Karpas-422 (cell line): ENCODE results near the gene ULK1. TPM values are rescaled to one million over a fixed set of nuclear protein-coding genes. Genes with fewer than 3 reads are reported as not detected.

Experiments
- DNase-seq: peaks from one replicate; pipeline ENCODE4 v3.0.0-alpha.2; 2015
- H2AFZ ChIP-seq: fragments of 200-600 bp; sonication (generic); 2 replicates; pipeline ENCODE4 v1.6.1; 2014; ENCODE audit warnings: antibody characterized with exemption, low read length, mixed read lengths
- H3K27ac ChIP-seq: fragments of 200-600 bp; sonication (generic); 2 replicates; pipeline ENCODE4 v1.5.1; 2014; ENCODE audit warnings: mild to moderate bottlenecking, low read length, moderate library complexity
- H3K27me3 ChIP-seq: fragments of 200-600 bp; sonication (generic); 2 replicates; pipeline ENCODE4 v1.6.1; 2014; ENCODE audit warnings: low read length, mixed read lengths
- H3K36me3 ChIP-seq: fragments of 200-600 bp; sonication (generic); 2 replicates; pipeline ENCODE4 v1.6.1; 2014; ENCODE audit warnings: low read length, mixed read lengths; ENCODE audit not compliant: insufficient read depth
- H3K4me1 ChIP-seq: fragments of 200-600 bp; sonication (generic); 2 replicates; pipeline ENCODE4 v1.6.1; 2014; ENCODE audit warnings: mild to moderate bottlenecking, low read length, mixed read lengths
- H3K4me2 ChIP-seq: fragments of 200-600 bp; sonication (generic); 2 replicates; pipeline ENCODE4 v1.6.1; 2014; ENCODE audit warnings: low read length, low read depth, mild to moderate bottlenecking; ENCODE audit not compliant: poor library complexity, severe bottlenecking
- H3K4me3 ChIP-seq: fragments of 200-600 bp; sonication (generic); 2 replicates; pipeline ENCODE4 v1.5.1; 2014; ENCODE audit warnings: mild to moderate bottlenecking, antibody characterized with exemption, low read length, mixed read lengths
- H3K79me2 ChIP-seq: fragments of 200-600 bp; sonication (generic); 2 replicates; pipeline ENCODE4 v1.6.1; 2014; ENCODE audit warnings: mild to moderate bottlenecking, low read length, mixed read lengths
- H3K9ac ChIP-seq: fragments of 200-600 bp; sonication (generic); 2 replicates; pipeline ENCODE4 v1.6.0; 2014; ENCODE audit warnings: low read length
- H3K9me2 ChIP-seq: fragments of 200-600 bp; sonication (generic), shearing (Covaris generic); replicated peaks from 2 replicates; pipeline ENCODE4 v1.6.0; 2014; ENCODE audit warnings: mild to moderate bottlenecking, low read length, moderate library complexity; ENCODE audit not compliant: insufficient read depth
- H3K9me3 ChIP-seq: fragments of 300-700, 200-600 bp; sonication (generic); 2 replicates; pipeline ENCODE4 v1.6.1; 2014; ENCODE audit warnings: low read length, mixed read lengths
- H4K20me1 ChIP-seq: fragments of 200-600 bp; sonication (generic); 2 replicates; pipeline ENCODE4 v1.6.1; 2014; ENCODE audit warnings: mild to moderate bottlenecking, antibody characterized with exemption, low read length, low read depth; ENCODE audit not compliant: insufficient read depth
- total RNA-seq: library from RNA; depleted of rRNA; stranded (reverse); fragments of >200 nt; shearing (Covaris generic); gene quantifications from 2 replicates; pipeline ENCODE4 v1.2.3, GENCODE V29; 2014; ENCODE audit warnings: low replicate concordance

ULK1 gene
- total RNA-seq, 1 experiment from 2014 or later: 6.9 TPM

DNA sequence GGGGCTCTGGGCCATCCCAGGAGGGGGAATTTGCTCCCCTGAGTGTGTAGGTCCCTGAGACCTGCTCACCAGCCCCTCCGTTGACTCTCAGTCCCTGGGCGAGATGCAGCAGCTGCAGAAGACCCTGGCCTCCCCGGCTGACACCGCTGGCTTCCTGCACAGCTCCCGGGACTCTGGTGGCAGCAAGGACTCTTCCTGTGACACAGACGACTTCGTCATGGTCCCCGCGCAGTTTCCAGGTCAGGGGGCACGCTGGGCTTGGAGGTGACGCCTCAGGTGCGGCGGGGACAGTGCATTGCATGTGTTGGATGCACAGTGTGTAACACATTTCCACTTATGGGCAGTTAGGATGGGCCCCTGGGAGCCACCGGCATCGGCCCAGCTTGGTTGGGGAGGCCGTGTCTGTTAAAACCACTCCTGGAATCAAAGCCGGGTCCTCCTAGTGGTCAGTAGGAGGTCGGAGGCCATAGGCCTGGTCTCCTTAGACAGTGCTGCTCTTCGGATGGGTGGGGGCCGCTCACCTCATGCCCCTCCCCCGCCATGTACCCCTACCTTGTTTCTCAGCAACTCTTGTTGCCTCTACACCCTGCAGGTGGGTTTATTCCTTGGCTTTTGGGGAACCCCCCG is 17.5 kb downstream of the ULK1 start:
- H3K27me3 ChIP-seq: no peaks in the 10 kb centered on the region
- no peak overlapping the region for H3K9ac ChIP-seq
- H3K27ac ChIP-seq: no peak overlapping the region
- no peaks in the 10 kb centered on the region for H3K9me3 ChIP-seq
- no peaks in the 10 kb centered on the region for H3K79me2 ChIP-seq
- no peak overlapping the region for H2AFZ ChIP-seq
- peaks cover 8% of the 10 kb centered on the region; the same call in 1 of the 2 replicates for H4K20me1 ChIP-seq
- no peaks in the 10 kb centered on the region for H3K9me2 ChIP-seq
- no peaks in the 10 kb centered on the region for H3K36me3 ChIP-seq
- DNase-seq: no peak
- no peak overlapping the region for H3K4me2 ChIP-seq
- H3K4me1 ChIP-seq: no peaks in the 10 kb centered on the region
- no peak overlapping the region for H3K4me3 ChIP-seq

DNA sequence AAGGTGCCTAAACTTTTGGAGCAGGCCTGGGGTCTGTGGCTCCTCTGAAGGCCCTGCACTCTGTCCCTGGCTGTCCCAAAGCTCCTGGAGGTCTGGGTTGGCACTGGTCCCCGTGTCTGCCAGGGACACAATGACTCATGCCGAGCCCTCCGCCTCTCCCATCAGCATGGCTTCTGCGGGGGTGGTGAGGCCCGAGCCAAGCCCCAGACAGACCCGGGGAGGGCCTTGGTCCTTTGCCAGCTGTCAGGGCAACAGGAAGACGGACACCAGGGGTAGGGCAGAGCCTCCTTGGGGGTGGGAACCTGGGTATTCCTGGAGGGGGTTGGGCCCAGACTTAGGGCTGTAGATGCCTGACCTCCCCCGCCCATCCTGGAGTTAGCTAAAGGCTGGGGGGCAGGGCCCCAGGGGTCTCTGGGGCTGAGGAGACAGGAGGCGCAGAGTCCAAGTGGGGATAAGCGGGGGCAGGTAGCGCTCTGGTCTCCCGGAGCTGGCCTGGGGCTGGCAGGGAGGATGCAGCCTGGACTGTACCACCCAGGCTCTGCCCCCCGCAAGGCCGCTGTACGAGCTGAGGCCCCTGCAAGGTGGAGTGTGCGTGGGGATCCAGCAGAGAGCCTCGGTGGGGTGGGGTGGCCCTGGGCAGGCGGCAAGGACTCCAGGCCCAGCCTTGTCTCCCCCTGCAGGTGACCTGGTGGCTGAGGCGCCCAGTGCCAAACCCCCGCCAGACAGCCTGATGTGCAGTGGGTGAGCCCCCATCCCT is 18.3 kb downstream of the ULK1 start:
- Histone ChIP-seq H3K4me1 (no peaks in the 10 kb centered on the region), H3K9me3 (no peaks in the 10 kb centered on the region), H4K20me1 (0 out of 2 replicates have a peak, but pooled peaks cover 8% of the 10 kb centered on the region), H3K9ac (no peak overlapping the region), H3K79me2 (no peaks in the 10 kb centered on the region), H3K27me3 (no peaks in the 10 kb centered on the region), H2AFZ (no peak overlapping the region), H3K4me2 (no peak overlapping the region), H3K36me3 (no peaks in the 10 kb centered on the region), H3K9me2 (no peaks in the 10 kb centered on the region), H3K27ac (no peak overlapping the region), H3K4me3 (no peak overlapping the region)
- no peak for DNase-seq

DNA sequence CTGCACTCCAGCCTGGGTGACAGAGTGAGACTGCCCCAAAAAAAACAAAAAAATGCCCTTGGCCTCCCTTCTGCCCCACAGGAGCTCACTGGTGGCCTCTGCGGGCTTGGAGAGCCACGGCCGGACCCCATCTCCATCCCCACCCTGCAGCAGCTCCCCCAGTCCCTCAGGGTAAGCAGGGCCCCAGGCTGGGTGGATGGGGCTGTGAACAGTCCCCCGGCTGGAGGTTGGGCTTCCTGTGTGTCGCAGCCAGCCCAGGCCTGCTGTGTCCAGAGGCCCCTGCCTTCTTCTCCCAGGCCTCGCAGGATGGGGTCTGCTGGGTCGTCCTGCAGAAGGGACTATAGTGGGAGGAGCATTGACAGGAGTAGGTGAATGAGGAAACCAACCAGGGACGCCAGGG is 19.2 kb downstream of the ULK1 start:
- H3K9me3 ChIP-seq: no peaks in the 10 kb centered on the region
- no peaks in the 10 kb centered on the region for H3K4me1 ChIP-seq
- H3K36me3 ChIP-seq: no peaks in the 10 kb centered on the region
- DNase-seq: no peak
- H3K79me2 ChIP-seq: no peaks in the 10 kb centered on the region
- no peak overlapping the region for H2AFZ ChIP-seq
- H3K27me3 ChIP-seq: no peaks in the 10 kb centered on the region
- H3K9me2 ChIP-seq: no peaks in the 10 kb centered on the region
- H3K27ac ChIP-seq: no peak overlapping the region
- no peak overlapping the region for H3K4me3 ChIP-seq
- no peak overlapping the region for H3K4me2 ChIP-seq
- H4K20me1 ChIP-seq: peaks cover 16% of the 10 kb centered on the region; the same call in 1 of the 2 replicates
- no peak overlapping the region for H3K9ac ChIP-seq

GRCh38 chr12:131914179-131914702 is 19.8 kb downstream of the ULK1 start:
- Histone ChIP-seq H2AFZ (no peak overlapping the region), H4K20me1 (peaks cover 18% of the 10 kb centered on the region; the same call in 1 of the 2 replicates), H3K9me2 (no peaks in the 10 kb centered on the region), H3K9me3 (no peaks in the 10 kb centered on the region), H3K79me2 (no peaks in the 10 kb centered on the region), H3K36me3 (no peaks in the 10 kb centered on the region), H3K27me3 (no peaks in the 10 kb centered on the region), H3K4me2 (no peak overlapping the region), H3K4me3 (no peak overlapping the region), H3K9ac (no peak overlapping the region), H3K4me1 (no peaks in the 10 kb centered on the region), H3K27ac (no peak overlapping the region)
- no peak for DNase-seq

GRCh38 chr12:131915000-131915689 is 20.7 kb downstream of the ULK1 start:
- Histone ChIP-seq H3K9me2 (no peaks in the 10 kb centered on the region), H3K27ac (no peak overlapping the region), H3K4me3 (no peak overlapping the region), H4K20me1 (peaks cover 22% of the 10 kb centered on the region; the same call in 1 of the 2 replicates), H3K4me1 (no peaks in the 10 kb centered on the region), H3K36me3 (no peaks in the 10 kb centered on the region), H3K4me2 (no peak overlapping the region), H3K9me3 (no peaks in the 10 kb centered on the region), H2AFZ (no peak overlapping the region), H3K27me3 (no peaks in the 10 kb centered on the region), H3K9ac (no peak overlapping the region), H3K79me2 (no peaks in the 10 kb centered on the region)
- no peak for DNase-seq

DNA sequence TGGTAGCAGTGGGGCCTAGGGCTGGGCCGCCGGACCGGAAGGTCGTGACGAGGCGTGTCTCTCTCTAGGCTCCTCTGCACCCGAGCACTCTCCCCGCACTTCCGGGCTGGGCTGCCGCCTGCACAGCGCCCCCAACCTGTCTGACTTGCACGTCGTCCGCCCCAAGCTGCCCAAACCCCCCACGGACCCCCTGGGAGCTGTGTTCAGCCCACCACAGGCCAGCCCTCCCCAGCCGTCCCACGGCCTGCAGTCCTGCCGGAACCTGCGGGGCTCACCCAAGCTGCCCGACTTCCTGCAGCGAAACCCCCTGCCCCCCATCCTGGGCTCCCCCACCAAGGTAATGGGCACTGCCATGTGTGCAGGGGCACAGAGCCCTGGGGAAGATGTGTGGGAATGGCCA is 21.4 kb downstream of the ULK1 start:
- Histone ChIP-seq H3K4me1 (no peaks in the 10 kb centered on the region), H3K27me3 (no peaks in the 10 kb centered on the region), H2AFZ (no peak overlapping the region), H3K4me3 (no peak overlapping the region), H3K9me3 (no peaks in the 10 kb centered on the region), H3K9ac (no peak overlapping the region), H3K9me2 (no peaks in the 10 kb centered on the region), H3K36me3 (no peaks in the 10 kb centered on the region), H3K4me2 (no peak overlapping the region), H3K27ac (no peak overlapping the region), H4K20me1 (peaks cover 28% of the 10 kb centered on the region; the same call in 1 of the 2 replicates), H3K79me2 (no peaks in the 10 kb centered on the region)
- no peak for DNase-seq

- Histone ChIP-seq H3K27me3 (no peaks in the 10 kb centered on the region), H3K4me3 (no peak overlapping the region), H2AFZ (no peak overlapping the region), H4K20me1 (peaks cover 35% of the 10 kb centered on the region; the same call in 1 of the 2 replicates), H3K4me2 (no peak overlapping the region), H3K36me3 (no peaks in the 10 kb centered on the region), H3K4me1 (no peaks in the 10 kb centered on the region), H3K27ac (no peak overlapping the region), H3K9me3 (no peaks in the 10 kb centered on the region), H3K9ac (no peak overlapping the region), H3K79me2 (no peaks in the 10 kb centered on the region), H3K9me2 (no peaks in the 10 kb centered on the region)
- no peak for DNase-seq
These were observed 22.1 kb downstream of the ULK1 start for GRCh38 chr12:131916306-131917138.
